Breast epithelium (tissue), 4 donors: Measurements from ENCODE around the gene PCBP3. TPM values are rescaled to one million over a fixed set of nuclear protein-coding genes. Genes with fewer than 3 reads are reported as not detected.

Experiments used
- DNase-seq, 2 donors: peaks; one replicate each; pipeline ENCODE4 v3.0.0-alpha.2; 2019; ENCODE audit warnings: low spot score in 2 of 2
- H3K27ac ChIP-seq, 2 donors: fragments of 200-600 bp; sonication (generic) in 1 of 2; one replicate each; pipeline ENCODE4 v1.5.1; 2016 to 2019; ENCODE audit warnings: mild to moderate bottlenecking in 1 of 2
- H3K27me3 ChIP-seq, 2 donors: fragments of 200-600 bp; sonication (generic) in 1 of 2; one replicate each; pipeline versions ENCODE4 v1.5.1 to v1.6.0; 2017 to 2019; ENCODE audit warnings: control low read depth in 1 of 2, mild to moderate bottlenecking in 1 of 2
- H3K36me3 ChIP-seq: fragments of 200-600 bp; one replicate; pipeline ENCODE4 v1.5.1; 2019
- H3K4me1 ChIP-seq, 2 donors: fragments of 200-600 bp; sonication (generic); one replicate each; pipeline ENCODE4 v1.5.1; 2016 to 2019; ENCODE audit warnings: control low read depth in 1 of 2
- H3K4me3 ChIP-seq, 3 donors: fragments of 200-600 bp; sonication (generic); 1 replicate in 2 of 3; 2 replicates in 1 of 3; pipeline ENCODE4 v1.5.1; 2016 to 2019; ENCODE audit warnings: mild to moderate bottlenecking in 3 of 3, moderate library complexity in 2 of 3
- H3K9me3 ChIP-seq, 2 donors: fragments of 200-600 bp; sonication (generic) in 1 of 2; one replicate each; pipeline ENCODE4 v1.5.1; 2016 to 2019; ENCODE audit warnings: control low read depth in 1 of 2
- POLR2A ChIP-seq: fragments of 450-650 bp; IDR thresholded peaks from one replicate; pipeline ENCODE4 v1.6.1; 2016; ENCODE audit warnings: antibody characterized with exemption, mild to moderate bottlenecking, moderate library complexity
- POLR2AphosphoS5 ChIP-seq, 3 donors: sonication (generic); formaldehyde crosslinking; IDR thresholded peaks; one replicate each; pipeline ENCODE4 v1.6.1; 2017; ENCODE audit warnings: antibody characterized with exemption in 3 of 3
- intact Hi-C: fragments of 100-400 bp; cut with DNase I; formaldehyde crosslinking; loops from one replicate; pipeline ENCODE4 v1.15.1; 2023; ENCODE audit warnings: low total_unique reads
- total RNA-seq, 3 donors: library from RNA; depleted of rRNA; stranded (reverse); fragments of >200 nt; gene quantifications; one replicate each; pipeline ENCODE4 v1.1.0, GENCODE V29; 2016
- TF ChIP-seq, protein P1 (sequence below), 3 donors: fragments of 450-650 bp; IDR thresholded peaks; one replicate each; pipeline ENCODE4 v1.5.1; 2016 to 2017; ENCODE audit warnings: antibody characterized with exemption in 3 of 3, mild to moderate bottlenecking in 3 of 3, moderate library complexity in 3 of 3

Gene PCBP3
- total RNA-seq, 3 donors from 2014 or later: 3.4 to 13.8 (median 4.6) TPM

GRCh38 chr21:45726438-45726837, 82.9 kb downstream of the PCBP3 start:
- TF ChIP-seq, protein P1, sequence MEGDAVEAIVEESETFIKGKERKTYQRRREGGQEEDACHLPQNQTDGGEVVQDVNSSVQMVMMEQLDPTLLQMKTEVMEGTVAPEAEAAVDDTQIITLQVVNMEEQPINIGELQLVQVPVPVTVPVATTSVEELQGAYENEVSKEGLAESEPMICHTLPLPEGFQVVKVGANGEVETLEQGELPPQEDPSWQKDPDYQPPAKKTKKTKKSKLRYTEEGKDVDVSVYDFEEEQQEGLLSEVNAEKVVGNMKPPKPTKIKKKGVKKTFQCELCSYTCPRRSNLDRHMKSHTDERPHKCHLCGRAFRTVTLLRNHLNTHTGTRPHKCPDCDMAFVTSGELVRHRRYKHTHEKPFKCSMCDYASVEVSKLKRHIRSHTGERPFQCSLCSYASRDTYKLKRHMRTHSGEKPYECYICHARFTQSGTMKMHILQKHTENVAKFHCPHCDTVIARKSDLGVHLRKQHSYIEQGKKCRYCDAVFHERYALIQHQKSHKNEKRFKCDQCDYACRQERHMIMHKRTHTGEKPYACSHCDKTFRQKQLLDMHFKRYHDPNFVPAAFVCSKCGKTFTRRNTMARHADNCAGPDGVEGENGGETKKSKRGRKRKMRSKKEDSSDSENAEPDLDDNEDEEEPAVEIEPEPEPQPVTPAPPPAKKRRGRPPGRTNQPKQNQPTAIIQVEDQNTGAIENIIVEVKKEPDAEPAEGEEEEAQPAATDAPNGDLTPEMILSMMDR (IDR thresholded peaks at IDR 0.05): no peak
- TF ChIP-seq POLR2AphosphoS5 (IDR thresholded peaks at IDR 0.05) (no peak), POLR2A (no peak)
- Histone ChIP-seq H3K4me1 (no peaks in the 10 kb centered on the region), H3K27ac (no peak overlapping the region), H3K36me3 (no peaks in the 10 kb centered on the region), H3K9me3 (no peaks in the 10 kb centered on the region), H3K4me3 (no peak overlapping the region), H3K27me3 (no peaks in the 10 kb centered on the region)
- intact Hi-C loops: no loop called here
- DNase-seq: no peak

DNA sequence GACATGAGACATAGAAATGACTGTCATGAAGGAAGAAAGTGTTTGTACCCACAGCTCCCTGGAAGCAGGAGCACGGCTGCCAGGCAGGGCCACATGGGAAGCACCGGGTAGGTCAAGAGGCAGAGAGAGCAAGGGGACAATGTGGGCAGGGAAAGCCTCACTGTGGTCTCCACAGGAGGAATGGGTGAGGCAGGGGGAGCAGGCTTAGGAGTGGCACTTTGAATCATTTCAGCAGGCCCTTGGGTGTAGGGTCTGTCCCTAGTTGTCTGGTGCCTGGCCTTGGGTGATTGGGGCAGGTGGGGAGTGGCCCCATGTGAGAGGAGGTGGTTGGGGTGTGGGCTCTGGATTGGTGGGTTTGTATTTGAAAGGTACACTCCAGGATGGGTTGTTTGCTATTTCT, 83.9 kb downstream of the PCBP3 start:
- Histone ChIP-seq H3K4me3 (no peak overlapping the region), H3K4me1 (no peaks in the 10 kb centered on the region), H3K27ac (no peak overlapping the region), H3K27me3 (no peaks in the 10 kb centered on the region), H3K9me3 (no peaks in the 10 kb centered on the region), H3K36me3 (no peaks in the 10 kb centered on the region)
- TF ChIP-seq POLR2A (no peak), POLR2AphosphoS5 (IDR thresholded peaks at IDR 0.05) (no peak)
- TF ChIP-seq, protein P1 (IDR thresholded peaks at IDR 0.05): no peak
- no peak for DNase-seq
- intact Hi-C loops: no loop called here

DNA sequence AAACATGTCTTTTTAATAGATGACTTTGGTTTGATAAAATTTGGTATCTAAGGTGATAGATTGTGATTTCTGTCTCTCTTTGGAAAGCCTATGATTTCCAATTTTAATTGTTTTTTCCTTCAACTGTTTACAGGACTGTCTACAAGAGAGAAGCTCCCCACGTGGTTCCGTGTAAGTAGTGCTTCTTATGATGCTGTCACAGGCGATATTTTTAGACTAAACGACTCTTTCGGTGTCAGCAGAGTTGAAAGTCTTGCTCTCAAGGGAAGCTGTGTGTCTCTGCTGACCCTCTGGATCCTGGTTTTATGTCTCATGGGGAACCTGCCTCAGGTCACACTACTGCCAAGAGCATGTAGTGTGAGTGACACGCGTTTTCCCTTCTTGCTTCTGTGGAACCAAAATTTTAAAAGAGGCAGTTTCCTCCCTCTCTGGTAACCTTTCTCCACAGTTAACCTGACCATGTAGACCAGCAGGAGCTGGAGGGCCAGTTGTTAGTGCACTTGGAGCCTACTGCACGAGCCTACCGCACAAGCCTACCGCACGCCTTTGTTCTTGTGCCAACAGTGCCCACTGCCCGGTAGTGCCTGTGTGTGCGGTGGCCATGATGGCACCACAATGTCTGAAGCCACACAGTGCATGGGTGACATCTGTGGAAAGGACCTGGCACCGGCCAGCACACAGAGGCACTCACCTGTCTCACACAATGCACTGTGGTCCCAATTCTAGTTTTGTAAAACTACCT, 91.9 kb downstream of the PCBP3 start:
- Histone ChIP-seq H3K4me1 (no peaks in the 10 kb centered on the region), H3K27me3 (peaks cover 0 to 13% of the 10 kb centered on the region in 2 donors), H3K9me3 (no peaks in the 10 kb centered on the region), H3K27ac (no peak overlapping the region), H3K36me3 (no peaks in the 10 kb centered on the region), H3K4me3 (no peak overlapping the region)
- TF ChIP-seq, protein P1 (IDR thresholded peaks at IDR 0.05): no peak
- TF ChIP-seq POLR2A (no peak), POLR2AphosphoS5 (IDR thresholded peaks at IDR 0.05) (no peak)
- intact Hi-C loops: no loop called here
- DNase-seq: no peak

- H3K27me3 ChIP-seq: peaks cover 0 to 13% of the 10 kb centered on the region in 2 donors
- H3K4me1 ChIP-seq: no peaks in the 10 kb centered on the region
- no peak for DNase-seq
- intact Hi-C loops: no loop called here
- TF ChIP-seq, protein P1 (IDR thresholded peaks at IDR 0.05): no peak
- TF ChIP-seq POLR2AphosphoS5 (IDR thresholded peaks at IDR 0.05) (no peak), POLR2A (no peak)
- H3K4me3 ChIP-seq: no peak overlapping the region
- H3K27ac ChIP-seq: no peak overlapping the region
- no peaks in the 10 kb centered on the region for H3K36me3 ChIP-seq
- no peaks in the 10 kb centered on the region for H3K9me3 ChIP-seq
Measured at GRCh38 chr21:45736042-45736689, 92.6 kb downstream of the PCBP3 start.

DNA sequence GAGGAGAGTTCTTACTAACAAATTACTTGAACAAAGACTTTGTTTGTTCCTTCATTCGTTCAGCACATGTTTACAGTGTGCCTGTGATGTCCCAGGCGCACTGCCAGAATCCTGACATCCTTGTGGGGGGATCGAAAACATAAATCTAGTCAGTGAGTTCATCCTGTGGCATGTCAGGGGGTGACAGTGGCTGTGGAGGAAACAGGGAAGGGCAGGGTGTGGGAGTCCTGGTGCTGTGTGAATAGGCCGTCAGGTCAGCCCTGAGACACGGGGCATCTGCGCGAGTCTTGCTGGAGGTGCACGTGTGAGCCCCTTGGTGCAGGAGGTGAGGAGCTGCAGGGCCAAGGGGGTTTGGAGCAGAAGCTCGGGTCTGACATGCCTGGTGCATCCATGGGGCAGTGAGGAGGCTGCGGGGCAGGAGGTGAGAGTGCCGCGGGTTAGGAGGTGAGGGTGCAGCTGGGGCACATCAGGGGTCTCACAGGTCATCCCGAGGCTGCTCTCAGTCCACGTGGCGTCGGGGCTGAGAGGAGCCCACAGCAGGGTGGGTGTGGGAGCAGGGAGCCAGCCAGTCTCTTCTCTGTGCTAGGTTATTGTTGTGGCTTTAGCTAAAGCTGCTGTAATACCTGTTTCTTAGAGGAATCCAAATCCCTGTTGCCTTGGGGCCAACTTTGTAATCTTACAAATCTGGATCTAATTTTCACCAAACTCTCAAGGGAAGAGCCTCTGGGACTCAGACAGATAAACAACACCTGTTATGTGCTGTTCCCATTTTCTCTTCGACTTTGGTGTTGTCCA, 93.4 kb downstream of the PCBP3 start:
- H3K4me1 ChIP-seq: no peaks in the 10 kb centered on the region
- no peaks in the 10 kb centered on the region for H3K36me3 ChIP-seq
- no peak overlapping the region for H3K4me3 ChIP-seq
- no peak for TF ChIP-seq POLR2AphosphoS5 (IDR thresholded peaks at IDR 0.05)
- TF ChIP-seq, protein P1 (IDR thresholded peaks at IDR 0.05): no peak
- no peak for TF ChIP-seq POLR2A
- H3K27ac ChIP-seq: no peak overlapping the region
- DNase-seq: no peak
- H3K9me3 ChIP-seq: no peaks in the 10 kb centered on the region
- H3K27me3 ChIP-seq: peaks cover 0 to 13% of the 10 kb centered on the region in 2 donors
- intact Hi-C loops: no loop called here
